Prostate gland (tissue), 2 donors: ENCODE data around the gene C12orf75. TPM values are rescaled to one million over a fixed set of nuclear protein-coding genes. Genes with fewer than 3 reads are reported as not detected.
"Not testable (repeated sequence)": the region's sequence is repeated elsewhere in the genome, so short reads cannot be mapped to it uniquely, and the experiment has no call there.

Experiments used
- DNase-seq: peaks from one replicate; pipeline ENCODE4 v3.0.0-alpha.2; 2019; ENCODE audit warnings: low spot score
- H3K27ac ChIP-seq, 2 donors: fragments of 200-600 bp; sonication (generic); 2 replicates each; pipeline ENCODE4 v1.5.1; 2017 to 2019
- H3K27me3 ChIP-seq: fragments of 200-600 bp; sonication (generic); replicated peaks from 2 replicates; pipeline ENCODE4 v1.5.1; 2019; ENCODE audit not compliant: insufficient read depth
- H3K36me3 ChIP-seq, 2 donors: fragments of 200-600 bp; sonication (generic); 1 replicate in 1 of 2; 2 replicates in 1 of 2; pipeline versions ENCODE4 v1.5.1 to v1.8.1; 2017 to 2019
- H3K4me1 ChIP-seq: fragments of 200-600 bp; sonication (generic); replicated peaks from 2 replicates; pipeline ENCODE4 v1.5.1; 2019
- H3K4me3 ChIP-seq, 2 donors: fragments of 200-600 bp; sonication (generic); 2 replicates each; pipeline ENCODE4 v1.5.1; 2017 to 2019
- H3K9me3 ChIP-seq: fragments of 200-600 bp; sonication (generic); 2 replicates; pipeline ENCODE4 v1.5.1; 2017
- CTCF ChIP-seq, 4 experiments: fragments of 200-600 bp in 2 of 4; fragments of 450-650 bp in 2 of 4; sonication (generic) in 2 of 4; IDR thresholded peaks; 1 replicate in 3 of 4; 2 replicates in 1 of 4; pipeline ENCODE4 v1.5.1; 2016 to 2019; ENCODE audit warnings: antibody characterized with exemption in 4 of 4, mild to moderate bottlenecking in 2 of 4, moderate library complexity in 2 of 4
- POLR2A ChIP-seq: fragments of 450-650 bp; IDR thresholded peaks from one replicate; pipeline ENCODE4 v1.6.1; 2016; ENCODE audit warnings: antibody characterized with exemption, mild to moderate bottlenecking
- POLR2AphosphoS5 ChIP-seq: sonication (generic); formaldehyde crosslinking; IDR thresholded peaks from one replicate; pipeline ENCODE4 v1.6.1; 2017; ENCODE audit warnings: antibody characterized with exemption
- WGBS: methylation state at CpG from one replicate; pipeline ENCODE4 v1.1.5; 2018; 5-methylcytosine and 5-hydroxymethylcytosine counted together
- intact Hi-C: fragments of 100-400 bp; cut with DNase I; formaldehyde crosslinking; loops from one replicate; pipeline ENCODE4 v1.14.2; 2022
- total RNA-seq, 2 donors: library from RNA; depleted of rRNA; stranded (reverse); fragments of >200 nt; gene quantifications; one replicate each; pipeline ENCODE4 v1.1.0, GENCODE V29; 2016

The C12orf75 gene
- total RNA-seq, 2 donors from 2014 or later, result 47.1 to 108 TPM

- TF ChIP-seq POLR2A, result no peak
- no peak for TF ChIP-seq CTCF (IDR thresholded peaks at IDR 0.05)
- no peak for TF ChIP-seq POLR2AphosphoS5
- H3K27ac ChIP-seq, result no peak overlapping the region
- WGBS, result 36% methylated on average over 5 of the region's 5 CpGs
- no peak for DNase-seq
- H3K27me3 ChIP-seq, result no peaks in the 10 kb centered on the region
- no peak overlapping the region for H3K4me3 ChIP-seq
- intact Hi-C loops, result no loop called here
- H3K9me3 ChIP-seq, result no peaks in the 10 kb centered on the region
- H3K4me1 ChIP-seq, result no peaks in the 10 kb centered on the region
- H3K36me3 ChIP-seq, result no peaks in the 10 kb centered on the region
These were observed 28.8 kb upstream of the C12orf75 start for GRCh38 chr12:105301696-105302095.

GRCh38 chr12:105302986-105303385, 27.5 kb upstream of the C12orf75 start:
- intact Hi-C loops, H3K4me1 ChIP-seq, H3K9me3 ChIP-seq, H3K4me3 ChIP-seq, H3K27ac ChIP-seq, H3K27me3 ChIP-seq, H3K36me3 ChIP-seq, DNase-seq: not testable (repeated sequence)
- 92% methylated on average over 7 of the region's 7 CpGs for WGBS

DNA sequence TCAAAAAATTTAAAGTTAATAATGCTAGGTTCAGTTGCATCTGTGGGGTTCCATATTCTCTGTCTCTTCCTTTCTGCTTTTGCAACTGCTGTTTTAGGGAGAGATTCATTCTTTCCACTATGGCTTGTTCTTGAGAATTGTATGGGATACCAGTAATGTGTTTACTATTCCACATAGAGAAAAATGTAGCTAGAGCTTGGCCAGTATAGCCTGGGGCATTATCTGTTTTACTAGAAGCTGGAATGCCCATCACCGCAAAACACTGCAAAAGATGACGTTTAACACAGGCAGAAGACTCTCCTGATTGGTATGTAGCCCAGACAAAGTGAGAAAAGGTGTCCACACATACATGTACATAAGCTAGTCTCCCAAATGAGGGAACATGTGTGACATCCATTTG, 25.9 kb upstream of the C12orf75 start:
- H3K4me1 ChIP-seq, H3K27me3 ChIP-seq, intact Hi-C loops, DNase-seq, H3K36me3 ChIP-seq, H3K9me3 ChIP-seq, H3K4me3 ChIP-seq, H3K27ac ChIP-seq: not testable (repeated sequence)
- WGBS, result 87% methylated on average over 2 of the region's 2 CpGs

DNA sequence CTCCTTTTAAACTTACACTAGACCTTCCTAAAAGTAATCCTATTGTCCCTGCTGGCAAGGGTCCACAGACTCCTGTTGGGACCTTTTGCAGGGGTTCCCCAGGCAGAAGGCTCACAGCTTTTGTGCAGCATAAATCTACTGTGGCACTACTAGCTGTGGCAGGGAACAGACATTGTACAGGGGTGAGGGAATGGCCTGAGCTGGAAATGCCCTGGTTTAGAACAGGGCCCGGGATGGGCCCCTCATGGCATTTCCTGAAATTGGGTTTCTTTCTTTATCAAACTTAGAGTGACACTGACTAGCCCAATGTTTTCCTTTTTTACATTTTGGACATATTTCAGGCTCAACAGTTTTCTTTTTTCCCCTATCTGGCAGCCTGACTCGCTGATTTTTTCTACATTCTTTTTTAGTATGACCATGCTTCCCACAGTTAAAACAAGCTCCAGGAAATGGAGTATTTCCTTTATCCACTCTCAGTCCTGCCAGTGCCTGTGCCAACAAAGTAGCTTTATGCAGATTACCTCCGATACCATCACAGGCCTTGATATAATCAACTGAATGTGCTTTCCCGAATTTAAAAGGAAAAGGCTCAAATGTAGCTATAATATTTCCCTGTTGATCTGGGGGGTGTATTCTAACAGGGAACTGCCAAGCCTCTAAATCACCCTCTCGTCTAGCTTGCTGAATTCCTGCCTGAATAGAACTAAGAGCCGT, 22.7 kb upstream of the C12orf75 start:
- WGBS, result 17% methylated on average over 6 of the region's 6 CpGs
- H3K4me3 ChIP-seq, DNase-seq, H3K4me1 ChIP-seq, H3K9me3 ChIP-seq, H3K27me3 ChIP-seq, intact Hi-C loops, H3K36me3 ChIP-seq, H3K27ac ChIP-seq: not testable (repeated sequence)

GRCh38 chr12:105308839-105309238, 21.7 kb upstream of the C12orf75 start:
- intact Hi-C loops, H3K27me3 ChIP-seq, H3K4me3 ChIP-seq, H3K9me3 ChIP-seq, H3K27ac ChIP-seq, DNase-seq, H3K36me3 ChIP-seq, H3K4me1 ChIP-seq: not testable (repeated sequence)
- whole genome bisulfite sequencing, result 95% methylated on average over 4 of the region's 4 CpGs

GRCh38 chr12:105309384-105309783, 21.1 kb upstream of the C12orf75 start:
- H3K4me1 ChIP-seq, intact Hi-C loops, H3K36me3 ChIP-seq, H3K27ac ChIP-seq, H3K27me3 ChIP-seq, DNase-seq, H3K4me3 ChIP-seq, H3K9me3 ChIP-seq: not testable (repeated sequence)
- 86% methylated on average over 3 of the region's 3 CpGs for WGBS

- H3K4me1 ChIP-seq, H3K4me3 ChIP-seq, H3K9me3 ChIP-seq, H3K27me3 ChIP-seq, H3K36me3 ChIP-seq, intact Hi-C loops, H3K27ac ChIP-seq: not testable (repeated sequence)
- WGBS, result 54% methylated on average over 2 of the region's 2 CpGs
- DNase-seq, result peak; percentile 71
These were observed 19.9 kb upstream of the C12orf75 start for GRCh38 chr12:105310476-105311085.

DNA sequence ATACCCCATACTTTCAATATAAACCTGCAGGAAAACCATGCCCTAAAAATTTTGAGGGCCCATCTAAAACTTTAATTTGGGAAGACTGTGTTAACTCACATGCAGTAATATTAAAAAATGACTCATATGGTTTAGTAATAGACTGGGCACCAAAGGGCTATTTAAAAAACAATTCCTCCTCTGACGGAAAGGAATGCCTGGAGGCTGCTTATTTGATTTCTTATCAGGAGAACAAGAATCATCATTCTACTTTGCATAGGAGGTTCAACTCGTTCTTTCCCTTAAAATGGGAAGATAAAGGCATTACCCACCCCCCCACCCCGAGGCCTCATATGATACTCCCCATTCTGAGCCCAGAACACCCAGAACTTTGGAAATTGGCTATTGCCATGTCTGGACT, 18.6 kb upstream of the C12orf75 start:
- H3K27me3 ChIP-seq, H3K9me3 ChIP-seq, H3K4me1 ChIP-seq, H3K4me3 ChIP-seq, H3K36me3 ChIP-seq, intact Hi-C loops, H3K27ac ChIP-seq, DNase-seq: not testable (repeated sequence)
- 38% methylated on average over 3 of the region's 3 CpGs for WGBS

DNA sequence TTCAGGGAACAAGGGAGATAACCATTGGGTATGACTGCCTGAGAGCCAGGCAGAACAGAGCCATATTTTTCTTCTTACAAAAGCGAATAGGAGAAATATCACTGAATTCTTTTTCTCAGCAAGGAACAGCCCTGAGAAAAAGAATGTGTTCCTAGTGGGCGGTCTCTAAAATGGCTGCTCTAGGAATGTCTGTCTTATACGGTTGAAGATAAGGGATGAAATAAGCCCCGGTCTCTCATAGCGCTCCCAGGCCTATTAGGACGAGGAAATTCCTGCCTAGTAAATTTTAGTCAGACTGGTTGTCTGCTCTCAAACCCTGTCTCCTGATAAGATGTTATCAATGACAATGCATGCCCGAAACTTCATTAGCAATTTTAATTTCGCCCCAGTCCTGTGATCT, 16.7 kb upstream of the C12orf75 start:
- H3K27ac ChIP-seq, DNase-seq, H3K4me3 ChIP-seq, H3K9me3 ChIP-seq, H3K4me1 ChIP-seq, H3K27me3 ChIP-seq, H3K36me3 ChIP-seq, intact Hi-C loops: not testable (repeated sequence)
- WGBS, result 93% methylated on average over 8 of the region's 8 CpGs
